IPS-18c (cell line): ENCODE measurements around the gene CCDC18.
"Not testable (repeated sequence)": the region's sequence is repeated elsewhere in the genome, so short reads cannot be mapped to it uniquely, and the experiment has no call there.

Experiments
- H3K4me3 ChIP-seq: 2 replicates; pipeline ENCODE4 v1.7.0; 2013; ENCODE audit warnings: low read depth, mild to moderate bottlenecking, low read length, moderate library complexity; ENCODE audit not compliant: insufficient read depth
- H3K9me3 ChIP-seq: one replicate; pipeline ENCODE4 v1.6.1; 2013; ENCODE audit warnings: mild to moderate bottlenecking, low read length, moderate library complexity; ENCODE audit not compliant: control insufficient read depth, insufficient read depth

Gene CCDC18

GRCh38 chr1:93167006-93167405, 13.5 kb upstream of the CCDC18 start:
- no peak overlapping the region for H3K4me3 ChIP-seq
- H3K9me3 ChIP-seq: no peaks in the 10 kb centered on the region

DNA sequence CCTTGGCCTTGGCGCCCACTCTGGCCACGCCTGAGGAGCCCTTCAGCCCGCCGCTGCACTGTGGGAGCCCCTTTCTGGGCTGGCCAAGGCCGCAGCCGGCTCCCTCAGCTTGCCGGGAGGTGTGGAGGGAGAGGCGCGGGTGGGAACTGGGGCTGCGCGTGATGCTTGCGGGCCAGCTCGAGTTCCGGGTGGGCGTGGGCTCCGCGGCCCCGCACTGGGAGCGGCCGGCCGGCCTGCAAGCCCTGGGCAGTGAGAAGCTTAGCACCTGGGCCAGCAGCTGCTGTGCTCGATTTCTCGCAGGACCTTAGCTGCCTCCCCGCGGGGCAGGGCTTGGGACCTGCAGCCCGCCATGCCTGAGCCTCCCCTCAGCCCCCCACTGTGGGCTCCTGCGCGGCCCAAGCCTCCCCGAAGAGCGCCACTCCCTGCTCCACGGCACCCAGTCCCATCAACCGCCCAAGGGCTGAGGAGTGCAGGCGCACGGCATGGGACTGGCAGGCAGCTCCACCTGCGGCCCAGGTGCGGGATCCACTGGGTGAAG, 10.3 kb upstream of the CCDC18 start:
- H3K4me3 ChIP-seq, H3K9me3 ChIP-seq: not testable (repeated sequence)

- no peak overlapping the region for H3K4me3 ChIP-seq
- H3K9me3 ChIP-seq: no peaks in the 10 kb centered on the region
Observed at GRCh38 chr1:93171549-93172034, 8.9 kb upstream of the CCDC18 start.

- Histone ChIP-seq H3K4me3 (no peak overlapping the region), H3K9me3 (no peaks in the 10 kb centered on the region)
Observed at GRCh38 chr1:93172778-93173177, 7.7 kb upstream of the CCDC18 start.

DNA sequence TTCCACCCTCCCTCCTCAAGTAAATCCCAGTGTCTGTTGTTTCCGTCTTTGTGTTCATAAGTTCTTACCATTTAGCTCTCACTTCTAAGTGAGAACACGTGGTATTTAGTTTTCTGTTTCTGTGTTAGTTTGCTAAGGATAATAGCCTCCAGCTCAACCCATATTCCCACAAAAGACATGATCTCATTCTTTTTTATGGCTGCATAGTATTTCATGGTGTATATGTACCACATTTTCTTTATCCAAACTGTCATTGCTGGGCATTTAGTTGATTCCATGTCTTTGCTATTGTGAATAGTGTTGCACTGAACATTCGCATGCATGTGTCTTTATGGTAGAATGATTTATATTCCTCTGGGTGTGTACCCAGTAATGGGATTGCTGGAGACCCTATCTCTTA, 5.9 kb upstream of the CCDC18 start:
- not testable (repeated sequence) for H3K9me3 ChIP-seq, H3K4me3 ChIP-seq

GRCh38 chr1:93177991-93178390, 2.5 kb upstream of the CCDC18 start:
- Histone ChIP-seq H3K9me3 (no peaks in the 10 kb centered on the region), H3K4me3 (peak overlapping the region; percentile 21; the same call in 1 of the 2 replicates)

GRCh38 chr1:93178418-93178817, 2.1 kb upstream of the CCDC18 start:
- Histone ChIP-seq H3K9me3 (no peaks in the 10 kb centered on the region), H3K4me3 (peak overlapping the region; percentile 21)

- Histone ChIP-seq H3K9me3 (no peaks in the 10 kb centered on the region), H3K4me3 (peak within 1 kb of the TSS; percentile 93)
Observed at GRCh38 chr1:93179886-93180722, 420 bp upstream of the CCDC18 start, which contains the start of gene TMED5. Gene TMED5, minus strand, starts transcription at chr1:93180413. Its CDS starts 171 bp downstream, at chr1:93180242.

- Histone ChIP-seq H3K9me3 (no peaks in the 10 kb centered on the region), H3K4me3 (no peak overlapping the region)
Observed at GRCh38 chr1:93186667-93187066, 6.1 kb downstream of the CCDC18 start.

DNA sequence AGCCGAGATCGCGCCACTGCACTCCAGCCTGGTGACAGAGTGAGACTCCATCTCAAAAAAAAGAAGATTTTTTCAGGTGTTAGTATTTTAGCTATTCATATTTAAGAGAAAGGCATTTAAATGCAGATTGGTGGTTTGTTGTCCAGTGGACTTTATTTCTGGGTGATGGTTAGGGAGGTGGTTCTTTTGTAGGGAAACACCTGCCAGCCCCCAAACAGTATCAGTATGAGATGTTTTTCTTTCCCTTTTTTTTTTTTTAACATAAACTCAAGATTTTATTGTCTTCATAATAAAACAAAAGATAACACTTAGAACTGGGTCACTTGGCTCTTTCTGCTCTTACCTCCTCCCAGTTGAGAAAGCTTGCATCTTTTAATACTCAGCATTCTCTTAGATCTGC, 9.9 kb downstream of the CCDC18 start:
- H3K4me3 ChIP-seq: no peak overlapping the region

GRCh38 chr1:93194231-93194990, 13.9 kb downstream of the CCDC18 start:
- Histone ChIP-seq H3K4me3 (no peak overlapping the region), H3K9me3 (no peaks in the 10 kb centered on the region)

More for the DNA sequence above, 9.9 kb downstream of the CCDC18 start:
- H3K9me3 ChIP-seq: no peaks in the 10 kb centered on the region

DNA sequence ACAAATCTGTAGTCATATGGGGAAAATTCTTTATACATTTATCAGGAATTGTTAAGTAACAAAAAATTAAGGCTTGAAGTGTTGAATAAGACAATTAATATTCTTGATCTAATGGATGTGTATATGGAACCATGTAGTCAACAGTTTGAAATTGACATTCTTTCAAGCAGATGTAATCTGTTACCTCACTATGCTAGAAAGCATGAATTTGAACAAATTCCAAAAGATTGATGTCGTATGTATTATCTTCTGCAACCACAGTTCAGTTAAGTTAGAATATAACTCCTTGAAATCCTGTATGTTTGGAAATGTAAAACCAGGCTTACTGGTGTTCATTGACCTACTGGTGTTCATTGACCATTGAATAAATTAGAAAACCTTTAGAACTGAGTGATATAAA, 16.1 kb downstream of the CCDC18 start:
- no peak overlapping the region for H3K4me3 ChIP-seq

DNA sequence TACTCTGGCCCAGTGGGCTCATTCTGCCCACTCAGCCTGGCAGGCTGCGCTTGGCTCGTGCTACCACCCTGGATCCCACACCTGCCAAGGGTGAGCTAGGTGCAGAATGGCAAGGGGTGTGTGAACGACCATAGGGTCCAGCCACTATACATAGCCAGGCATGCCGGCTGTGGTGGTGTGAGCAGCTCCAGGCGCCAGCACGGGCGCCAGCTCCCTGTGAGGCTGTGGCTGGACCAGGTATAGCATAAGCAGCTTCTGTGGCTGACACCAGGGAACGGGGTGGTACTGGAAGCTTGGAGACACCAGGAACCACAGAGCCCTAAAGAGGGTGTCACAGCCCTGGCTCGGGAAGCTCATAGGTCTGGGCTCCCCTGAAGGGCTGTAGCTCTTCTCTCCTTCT, 18.6 kb downstream of the CCDC18 start:
- Histone ChIP-seq H3K4me3 (no peak overlapping the region), H3K9me3 (no peaks in the 10 kb centered on the region)

More for the DNA sequence above, 16.1 kb downstream of the CCDC18 start:
- H3K9me3 ChIP-seq: no peaks in the 10 kb centered on the region

DNA sequence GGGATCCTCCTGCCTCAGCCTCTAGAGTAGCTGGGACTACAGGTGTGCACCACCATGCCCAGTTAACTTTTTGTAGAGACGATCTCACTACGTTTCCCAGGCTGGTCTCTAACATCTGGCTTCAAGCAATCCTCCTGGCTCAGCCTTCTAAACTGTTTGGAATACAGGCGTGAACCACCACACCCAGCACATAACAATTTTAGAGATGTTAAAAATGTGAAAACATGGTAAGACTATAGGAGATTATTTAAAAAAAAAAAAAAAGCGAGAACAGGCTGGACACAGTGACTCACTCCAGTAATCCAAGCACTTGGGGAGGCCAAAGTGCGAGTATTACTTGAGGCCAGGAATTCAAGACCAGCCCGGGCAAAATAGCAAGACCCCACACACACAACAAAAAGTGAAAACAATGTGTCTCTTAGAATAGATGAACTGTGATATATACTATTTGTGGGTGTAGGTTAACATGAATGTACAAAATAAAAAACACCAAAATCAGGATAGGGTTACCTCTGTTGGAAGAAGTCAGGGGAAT, 19.6 kb downstream of the CCDC18 start:
- Histone ChIP-seq H3K9me3 (no peaks in the 10 kb centered on the region), H3K4me3 (no peak overlapping the region)

DNA sequence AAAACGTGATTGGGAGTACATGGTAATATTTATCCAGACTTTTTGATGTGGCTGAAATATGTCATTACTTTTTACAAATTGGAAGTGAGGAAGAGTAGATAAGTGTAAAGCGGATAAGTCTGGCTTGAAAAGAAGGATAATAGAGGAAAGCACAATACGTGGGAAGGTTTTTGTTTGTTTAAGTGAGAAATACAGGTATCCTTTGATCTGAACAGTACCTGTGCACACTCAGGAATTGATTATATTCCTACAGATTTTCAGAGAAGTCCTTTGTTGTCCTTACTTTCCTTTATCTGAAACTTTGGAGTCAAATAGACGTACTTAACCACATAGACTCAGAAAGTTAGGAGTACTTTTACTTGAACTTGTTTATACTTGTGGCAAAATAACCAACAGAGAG, 20.2 kb downstream of the CCDC18 start:
- Histone ChIP-seq H3K9me3 (no peaks in the 10 kb centered on the region), H3K4me3 (no peak overlapping the region)

DNA sequence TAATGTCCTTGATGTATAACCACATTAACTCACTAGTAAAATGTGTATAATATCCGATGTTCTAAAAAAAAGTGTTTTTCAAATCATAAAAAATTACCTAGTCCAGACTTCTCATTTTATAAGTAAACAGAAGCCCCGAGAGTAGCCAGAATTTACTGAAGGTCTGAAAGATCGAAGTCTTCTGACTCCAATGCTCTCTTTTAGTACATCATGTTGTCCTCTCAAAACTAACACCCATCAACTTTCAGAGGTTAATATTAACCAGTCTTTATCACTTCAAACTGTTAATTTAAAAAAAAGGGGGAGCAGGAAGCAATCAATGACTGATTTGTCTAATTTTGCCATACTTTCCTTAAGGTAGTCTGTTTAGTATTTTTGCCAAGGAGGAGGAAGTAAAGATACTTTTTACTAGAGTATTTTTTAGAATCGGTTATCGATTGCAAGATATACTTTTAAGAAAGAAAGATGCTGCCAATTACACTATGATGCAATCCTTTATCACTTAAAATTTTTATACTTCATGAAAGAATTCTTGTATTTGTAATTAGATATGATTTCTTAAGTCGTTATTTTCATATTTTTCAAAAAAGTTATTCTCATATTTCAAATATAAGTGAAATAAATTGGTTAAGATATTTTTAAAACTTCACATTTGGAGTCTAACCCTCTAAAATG, 25.5 kb downstream of the CCDC18 start:
- Histone ChIP-seq H3K4me3 (no peak overlapping the region), H3K9me3 (no peaks in the 10 kb centered on the region)

- Histone ChIP-seq H3K9me3 (no peaks in the 10 kb centered on the region), H3K4me3 (no peak overlapping the region)
Observed at GRCh38 chr1:93206567-93206954, 26.0 kb downstream of the CCDC18 start.
